OCI-LY3 (cell line): Measurements from ENCODE around the gene CHID1.

Experiments used
- CTCF ChIP-seq: fragments of 200-600, 300-600 bp; sonication (generic); IDR thresholded peaks from 2 replicates; pipeline ENCODE4 v1.5.1; 2014; ENCODE audit warnings: antibody characterized with exemption, low read length, low read depth
- EZH2phosphoT487 ChIP-seq: fragments of 200-600 bp; shearing (Covaris generic); IDR thresholded peaks from 2 replicates; pipeline ENCODE4 v1.6.1; 2018; ENCODE audit warnings: antibody characterized with exemption, mixed run types, low read depth

GRCh38 chr11:883527-883926 lies 27.1 kb downstream of the CHID1 start:
- no peak for TF ChIP-seq CTCF
- no peak for TF ChIP-seq EZH2phosphoT487
